ENCODE data around the gene ECE1. TPM values are rescaled to one million over a fixed set of nuclear protein-coding genes. Genes with fewer than 3 reads are reported as not detected.
A peak's percentile ranks its signal among the peaks of the same experiment; 100 is the strongest.

The ECE1 gene
- total and polyA plus RNA-seq, 2 of the 13 experiments (the other 11 are each of a cell fraction or from before 2014, with no cell fraction given): 13.5 to 21.2 TPM

- TF ChIP-seq YEATS4 (CRISPR knock-in tag; IDR thresholded peaks at IDR 0.05; ENCODE audit: borderline replicate concordance) (no peak), PAXIP1 (CRISPR knock-in tag; conservative IDR thresholded peaks at IDR 0.05) (peak; percentile 32; the same call in 1 of the 2 replicates), ZNF710 (CRISPR knock-in tag; IDR thresholded peaks at IDR 0.05; ENCODE audit: borderline replicate concordance) (no peak), SNAI1 (CRISPR knock-in tag; IDR thresholded peaks at IDR 0.05; ENCODE audit: borderline replicate concordance) (no peak), ZBTB39 (CRISPR knock-in tag; IDR thresholded peaks at IDR 0.05) (no peak), HMGXB3 (CRISPR knock-in tag; IDR thresholded peaks at IDR 0.05; ENCODE audit: borderline replicate concordance) (peak; percentile 50; the same call in 1 of the 2 replicates), HNRNPH1 (optimal IDR thresholded peaks at IDR 0.05; ENCODE audit: low read depth, low read length) (no peak), ZBTB33 (CRISPR knock-in tag; IDR thresholded peaks at IDR 0.05) (peak; percentile 57; the same call in 1 of the 2 replicates), BCLAF1 (IDR thresholded peaks at IDR 0.05) (no peak)
Observed at GRCh38 chr1:21247892-21248715, 42.2 kb downstream of the ECE1 start (continued).

All from HepG2 (cell line).